GM19035 (cell line): ENCODE results near the gene PIKFYVE.

ENCODE experiments used
- ATAC-seq: cut with Tn5 transposase; IDR thresholded peaks from one replicate; pipeline ENCODE4 v1.9.1; 2021; ENCODE audit not compliant: unreplicated experiment

Gene PIKFYVE

GRCh38 chr2:208407667-208408066, 141.6 kb downstream of the PIKFYVE start:
- peak; percentile 60 for ATAC-seq
